HCT116 (cell line): ENCODE data around the gene PIP4K2A. TPM values are rescaled to one million over a fixed set of nuclear protein-coding genes. Genes with fewer than 3 reads are reported as not detected.

Experiments used
- ATAC-seq: fragments of 200-7000 bp; cut with Tn5 transposase; 2 replicates; pipeline ENCODE4 v1.9.1; 2020; ENCODE audit warnings: mild to moderate bottlenecking, moderate library complexity
- BruUV-seq: library from RNA; stranded (reverse); fragments of 400-500 nt; replicated peaks from 2 replicates; lab custom pipeline; 2021; lab: Mats Ljungman, UMichigan
- CTCF ChIA-PET: fragments of 300-600 bp; sonication (Branson Sonifier 250); formaldehyde crosslinking; loops from one replicate; lab custom pipeline; 2021; ENCODE audit warnings: antibody characterized with exemption; lab: Charles Lee
- POLR2A ChIA-PET: fragments of 300-600, 350-600 bp; sonication (Branson Sonifier 250); formaldehyde crosslinking; loops from one replicate; lab custom pipeline; 2021; ENCODE audit warnings: antibody characterized with exemption; lab: Charles Lee
- RAD21 ChIA-PET, 2 experiments: fragments of 300-600 bp; sonication (Branson Sonifier 250); formaldehyde crosslinking; loops; one replicate each; lab custom pipeline; 2023; ENCODE audit warnings: low total read pairs in 2 of 2; ENCODE audit not compliant: uncharacterized antibody in 2 of 2, unreplicated experiment in 2 of 2, low non-redundant PET in 1 of 2; lab: Charles Lee
- DNase-seq: peaks from one replicate; pipeline ENCODE4 v3.0.0-alpha.2; 2010; ENCODE audit warnings: low read depth, low spot score
- H2AFZ ChIP-seq: fragments of 200-600 bp; shearing (Covaris generic), sonication (generic); 2 replicates; pipeline ENCODE4 v1.6.1; 2017; ENCODE audit warnings: low read depth, mixed run types, mixed read lengths, antibody characterized with exemption, low read length; ENCODE audit not compliant: poor library complexity, severe bottlenecking
- H3K27ac ChIP-seq: 2 replicates; pipeline ENCODE4 v1.5.1; 2012; ENCODE audit warnings: low read depth, low read length
- H3K27me3 ChIP-seq: fragments of 200-600 bp; sonication (generic); 2 replicates; pipeline ENCODE4 v1.6.1; 2016; ENCODE audit warnings: mixed run types, low read length, mixed read lengths; ENCODE audit not compliant: insufficient read depth
- H3K36me3 ChIP-seq, 2 experiments: fragments of 200-500 bp in 1 of 2; fragments of 200-600 bp in 1 of 2; sonication (Bioruptor generic) in 1 of 2; sonication (generic) in 1 of 2; 2 replicates each; pipeline versions ENCODE4 v1.5.1 to v1.6.1; 2014 to 2016; ENCODE audit warnings: low read length in 2 of 2, inconsistent platforms in 1 of 2, mixed read lengths in 1 of 2, mixed run types in 1 of 2; ENCODE audit not compliant: insufficient read depth in 2 of 2, control insufficient read depth in 1 of 2
- H3K4me1 ChIP-seq, 2 experiments: fragments of 200-600 bp in 1 of 2; sonication (generic) in 1 of 2; 2 replicates each; pipeline versions ENCODE4 v1.5.1 to v1.6.1; 2012 to 2017; ENCODE audit warnings: low read length in 2 of 2, inconsistent platforms in 1 of 2, mild to moderate bottlenecking in 1 of 2, mixed read lengths in 1 of 2, mixed run types in 1 of 2, moderate library complexity in 1 of 2; ENCODE audit not compliant: insufficient read depth in 2 of 2, control insufficient read depth in 1 of 2
- H3K4me2 ChIP-seq: fragments of 200-600 bp; sonication (generic); 2 replicates; pipeline ENCODE4 v1.6.1; 2017; ENCODE audit warnings: mixed run types, low read length, mixed read lengths
- H3K4me3 ChIP-seq, 2 experiments: fragments of 200-600 bp in 1 of 2; sonication (generic) in 1 of 2; replicated peaks in 1 of 2; 2 replicates each; pipeline ENCODE4 v1.5.1; 2011 to 2016; ENCODE audit warnings: low read length in 2 of 2, control low read depth in 1 of 2, low read depth in 1 of 2, mild to moderate bottlenecking in 1 of 2, mixed read lengths in 1 of 2, mixed run types in 1 of 2
- H3K79me2 ChIP-seq: fragments of 200-600 bp; sonication (generic); 2 replicates; pipeline ENCODE4 v1.6.1; 2017; ENCODE audit warnings: mild to moderate bottlenecking, mixed run types, low read length, moderate library complexity, mixed read lengths; ENCODE audit not compliant: insufficient read depth
- H3K9ac ChIP-seq: fragments of 200-600 bp; sonication (generic); 2 replicates; pipeline ENCODE4 v1.6.1; 2016; ENCODE audit warnings: low read length, mixed read lengths
- H3K9me2 ChIP-seq: fragments of 200-600 bp; sonication (generic), shearing (Covaris generic); 2 replicates; pipeline ENCODE4 v1.6.1; 2017; ENCODE audit warnings: mixed run types, mild to moderate bottlenecking, moderate library complexity; ENCODE audit not compliant: insufficient read depth
- H3K9me3 ChIP-seq, 2 experiments: fragments of 200-500 bp in 1 of 2; fragments of 200-600 bp in 1 of 2; sonication (Bioruptor generic) in 1 of 2; sonication (generic) in 1 of 2; 2 replicates each; pipeline ENCODE4 v1.6.1; 2014 to 2017; ENCODE audit warnings: low read length in 2 of 2, mixed read lengths in 2 of 2, inconsistent platforms in 1 of 2, low read depth in 1 of 2, mild to moderate bottlenecking in 1 of 2, mixed run types in 1 of 2, moderate library complexity in 1 of 2; ENCODE audit not compliant: control insufficient read depth in 1 of 2, insufficient read depth in 1 of 2
- H4K20me1 ChIP-seq: fragments of 200-600 bp; sonication (generic), shearing (Covaris generic); 2 replicates; pipeline ENCODE4 v1.6.1; 2017; ENCODE audit warnings: mixed run types, mild to moderate bottlenecking, moderate library complexity; ENCODE audit not compliant: insufficient read depth
- ATF3 ChIP-seq: IDR thresholded peaks from 2 replicates; pipeline ENCODE4 v1.6.1; 2012
- ELF1 ChIP-seq: IDR thresholded peaks from 2 replicates; pipeline ENCODE4 v1.6.1; 2012; ENCODE audit warnings: low read depth, borderline replicate concordance
- EZH2phosphoT487 ChIP-seq: fragments of 200-600 bp; IDR thresholded peaks from 2 replicates; pipeline ENCODE4 v1.6.1; 2018; ENCODE audit warnings: antibody characterized with exemption, borderline replicate concordance
- JUND ChIP-seq: IDR thresholded peaks from 2 replicates; pipeline ENCODE4 v1.6.1; 2012
- POLR2AphosphoS5 ChIP-seq: IDR thresholded peaks from 2 replicates; pipeline ENCODE4 v1.6.1; 2011; ENCODE audit warnings: mild to moderate bottlenecking, low read depth, low read length, moderate library complexity
- RAD21 ChIP-seq: IDR thresholded peaks from 2 replicates; pipeline ENCODE4 v1.6.1; 2012; ENCODE audit warnings: low read depth, mild to moderate bottlenecking
- intact Hi-C: fragments of 100-400 bp; cut with micrococcal nuclease; formaldehyde crosslinking; loops from 2 replicates; pipeline ENCODE4 v1.10.0; 2022
- total RNA-seq: library from RNA; stranded (reverse); gene quantifications from one replicate; pipeline ENCODE4 v1.2.1, GENCODE V29; 2021; ENCODE audit not compliant: unreplicated experiment

Gene PIP4K2A
- total RNA-seq, 1 experiment from 2014 or later: 41.9 TPM

DNA sequence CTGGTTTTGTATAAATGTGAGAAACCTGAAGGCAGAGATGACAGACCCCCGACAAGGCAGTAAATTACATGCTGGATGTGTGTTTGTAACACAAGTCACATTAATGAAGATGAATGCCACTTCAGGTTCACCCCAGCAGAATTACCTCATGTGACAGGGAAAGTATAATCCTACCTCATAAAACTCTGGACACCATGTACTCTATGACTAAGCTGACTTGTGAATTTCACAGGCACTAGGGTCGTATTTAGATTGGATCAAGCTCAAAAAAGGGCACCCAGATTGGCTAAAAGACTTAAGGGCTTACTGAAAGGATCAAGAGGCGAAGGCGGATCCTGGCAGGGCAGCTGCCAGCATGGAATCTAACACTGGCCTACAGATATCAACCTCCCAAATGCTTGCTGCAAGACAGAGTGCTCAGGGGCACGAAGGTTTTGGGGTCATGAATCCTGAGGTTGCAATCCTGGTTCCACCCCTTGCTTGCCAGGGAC is 161.4 kb downstream of the PIP4K2A start:
- DNase-seq (no peak), ATAC-seq (no peak)
- Histone ChIP-seq H3K9me3 (no peaks in the 10 kb centered on the region), H3K4me2 (no peak overlapping the region), H3K79me2 (no peaks in the 10 kb centered on the region), H3K9me2 (no peaks in the 10 kb centered on the region), H2AFZ (no peak overlapping the region), H3K9ac (no peak overlapping the region), H3K27ac (no peak overlapping the region), H3K4me3 (no peak overlapping the region), H3K36me3 (peaks cover 0 to 12% of the 10 kb centered on the region in 2 experiments; a peak in 2 of 4 replicates), H4K20me1 (0 out of 2 replicates have a peak, but pooled peaks cover 6% of the 10 kb centered on the region), H3K4me1 (no peaks in the 10 kb centered on the region), H3K27me3 (no peaks in the 10 kb centered on the region)
- ChIA-PET CTCF (no interaction called here), POLR2A (no interaction called here), RAD21 (no interaction called here)
- TF ChIP-seq POLR2AphosphoS5 (no peak), RAD21 (no peak), ELF1 (no peak), JUND (no peak), ATF3 (no peak)
- intact Hi-C loops: loop anchor here (10.0 kb wide), 1 partner anchor 558 kb away; no protein-coding TSS in a partner anchor
- no TSS peak for BruUV-seq

- Histone ChIP-seq H3K27ac (no peak overlapping the region), H3K4me3 (no peak overlapping the region), H3K4me2 (no peak overlapping the region), H3K9me2 (no peaks in the 10 kb centered on the region), H3K27me3 (no peaks in the 10 kb centered on the region), H3K9me3 (no peaks in the 10 kb centered on the region), H3K9ac (no peak overlapping the region), H3K36me3 (peaks cover 0 to 21% of the 10 kb centered on the region in 2 experiments; a peak in 2 of 4 replicates), H3K4me1 (no peaks in the 10 kb centered on the region), H4K20me1 (no peaks in the 10 kb centered on the region), H3K79me2 (no peaks in the 10 kb centered on the region), H2AFZ (no peak overlapping the region)
- BruUV-seq: no TSS peak
- CTCF ChIA-PET: no interaction called here
- POLR2A ChIA-PET: no interaction called here
- intact Hi-C loops: loop anchor here (10.0 kb wide), 1 partner anchor 557 kb away; no protein-coding TSS in a partner anchor
- DNase-seq (no peak), ATAC-seq (no peak)
- RAD21 ChIA-PET: no interaction called here
- TF ChIP-seq ELF1: no peak
- no peak for TF ChIP-seq RAD21
- no peak for TF ChIP-seq EZH2phosphoT487
Measured at GRCh38 chr10:22551681-22552365, 162.6 kb downstream of the PIP4K2A start.
